ENCODE measurements around the gene TMEM272. TPM values are rescaled to one million over a fixed set of nuclear protein-coding genes. Genes with fewer than 3 reads are reported as not detected.

Gene TMEM272
- total and polyA plus RNA-seq, 2 donors (not counting 3 experiments of a cell fraction or from before 2014, with no cell fraction given) = not detected

- H3K4me1 ChIP-seq (ENCODE audit: control insufficient read depth, extremely low read depth, insufficient read depth, low read length) = no peaks in the 10 kb centered on the region
- DNase-seq (ENCODE audit: low read depth, low spot score) = no peak
- no peak overlapping the region for H3K9ac ChIP-seq (replicated peaks; ENCODE audit: extremely low read depth, insufficient read depth, low read length)
- no peak for FAIRE-seq
- H3K27me3 ChIP-seq (ENCODE audit: control insufficient read depth in 2 of 2, insufficient read depth in 2 of 2, low read length in 2 of 2) = peaks cover 4 to 16% of the 10 kb centered on the region in 2 experiments
- no peaks in the 10 kb centered on the region for H3K36me3 ChIP-seq (ENCODE audit: control insufficient read depth in 2 of 2, extremely low read depth in 1 of 2, insufficient read depth in 2 of 2, low read length in 2 of 2)
- intact Hi-C loops (cut with micrococcal nuclease) (no loop called here), dilution Hi-C loops (cut with MboI; ENCODE audit: extremely low pct_ligation_motif_present, low sequenced_read_pairs) (no loop called here)
- no peaks in the 10 kb centered on the region for H3K79me2 ChIP-seq (ENCODE audit: control insufficient read depth, insufficient read depth, low read length)
- no peaks in the 10 kb centered on the region for H3K9me1 ChIP-seq (replicated peaks; ENCODE audit: control insufficient read depth, extremely low read depth, insufficient read depth, low read length)
- BruUV-seq (replicated peaks) = no TSS peak
- no peak overlapping the region for H2AFZ ChIP-seq (ENCODE audit: low read depth, low read length)
- H3K4me3 ChIP-seq (replicated peaks in 1 of 3; ENCODE audit: insufficient read depth in 1 of 3, low read depth in 1 of 3, low read length in 3 of 3) = no peak overlapping the region
- no peaks in the 10 kb centered on the region for H4K20me1 ChIP-seq (replicated peaks; ENCODE audit: control insufficient read depth, extremely low read depth, insufficient read depth, low read length)
- POLR2A ChIA-PET = no interaction called here
- H3K9me3 ChIP-seq (replicated peaks; ENCODE audit: control insufficient read depth, insufficient read depth, low read length) = no peaks in the 10 kb centered on the region
- CTCF ChIA-PET = no interaction called here
- H3K4me2 ChIP-seq (ENCODE audit: insufficient read depth, low read length) = no peak overlapping the region
- no peak for TF ChIP-seq EZH2 (IDR thresholded peaks at IDR 0.05; ENCODE audit: borderline replicate concordance, low read depth, low read length, severe bottlenecking)
- TF ChIP-seq JUN (IDR thresholded peaks at IDR 0.05; ENCODE audit: borderline replicate concordance, insufficient read depth, insufficient read length, low read depth) = no peak
- no peak for TF ChIP-seq POLR2A (IDR thresholded peaks at IDR 0.05; ENCODE audit: low read depth, low read length)
- no peak for TF ChIP-seq CTCF (IDR thresholded peaks at IDR 0.05; ENCODE audit: extremely low read depth in 1 of 2, insufficient read depth in 1 of 2, low read depth in 1 of 2, low read length in 2 of 2)
- no peak for TF ChIP-seq MYC (IDR thresholded peaks at IDR 0.05; ENCODE audit: low read depth, low read length)
- no peak for TF ChIP-seq GATA2 (IDR thresholded peaks at IDR 0.05; ENCODE audit: insufficient read depth, insufficient read length, low read depth, low read length)
- TF ChIP-seq FOS (IDR thresholded peaks at IDR 0.05; ENCODE audit: borderline replicate concordance, insufficient read depth, low read length) = no peak
- TF ChIP-seq MAX (IDR thresholded peaks at IDR 0.05; ENCODE audit: insufficient read depth, insufficient read length) = no peak
- no peak for TF ChIP-seq POLR2AphosphoS5 (IDR thresholded peaks at IDR 0.05; ENCODE audit: insufficient read depth, low read depth, low read length)
- no peak overlapping the region for H3K27ac ChIP-seq (ENCODE audit: insufficient read depth, low read depth, low read length)
Measured at GRCh38 chr13:51869916-51870315, 24.9 kb upstream of the TMEM272 start.

All from endothelial cell of umbilical vein (primary cell).